Prostate gland (tissue), 2 donors: ENCODE data around the gene STX16. TPM values are rescaled to one million over a fixed set of nuclear protein-coding genes. Genes with fewer than 3 reads are reported as not detected.
A peak's percentile ranks its signal among the peaks of the same experiment; 100 is the strongest.

Source experiments
- DNase-seq: peaks from one replicate; pipeline ENCODE4 v3.0.0-alpha.2; 2019; ENCODE audit warnings: low spot score
- H3K27ac ChIP-seq, 2 donors: fragments of 200-600 bp; sonication (generic); 2 replicates each; pipeline ENCODE4 v1.5.1; 2017 to 2019
- H3K27me3 ChIP-seq: fragments of 200-600 bp; sonication (generic); replicated peaks from 2 replicates; pipeline ENCODE4 v1.5.1; 2019; ENCODE audit not compliant: insufficient read depth
- H3K36me3 ChIP-seq, 2 donors: fragments of 200-600 bp; sonication (generic); 1 replicate in 1 of 2; 2 replicates in 1 of 2; pipeline versions ENCODE4 v1.5.1 to v1.8.1; 2017 to 2019
- H3K4me1 ChIP-seq: fragments of 200-600 bp; sonication (generic); replicated peaks from 2 replicates; pipeline ENCODE4 v1.5.1; 2019
- H3K4me3 ChIP-seq, 2 donors: fragments of 200-600 bp; sonication (generic); 2 replicates each; pipeline ENCODE4 v1.5.1; 2017 to 2019
- H3K9me3 ChIP-seq: fragments of 200-600 bp; sonication (generic); 2 replicates; pipeline ENCODE4 v1.5.1; 2017
- CTCF ChIP-seq, 4 experiments: fragments of 200-600 bp in 2 of 4; fragments of 450-650 bp in 2 of 4; sonication (generic) in 2 of 4; IDR thresholded peaks; 1 replicate in 3 of 4; 2 replicates in 1 of 4; pipeline ENCODE4 v1.5.1; 2016 to 2019; ENCODE audit warnings: antibody characterized with exemption in 4 of 4, mild to moderate bottlenecking in 2 of 4, moderate library complexity in 2 of 4
- POLR2A ChIP-seq: fragments of 450-650 bp; IDR thresholded peaks from one replicate; pipeline ENCODE4 v1.6.1; 2016; ENCODE audit warnings: antibody characterized with exemption, mild to moderate bottlenecking
- POLR2AphosphoS5 ChIP-seq: sonication (generic); formaldehyde crosslinking; IDR thresholded peaks from one replicate; pipeline ENCODE4 v1.6.1; 2017; ENCODE audit warnings: antibody characterized with exemption
- WGBS: methylation state at CpG from one replicate; pipeline ENCODE4 v1.1.5; 2018; 5-methylcytosine and 5-hydroxymethylcytosine counted together
- intact Hi-C: fragments of 100-400 bp; cut with DNase I; formaldehyde crosslinking; loops from one replicate; pipeline ENCODE4 v1.14.2; 2022
- total RNA-seq, 2 donors: library from RNA; depleted of rRNA; stranded (reverse); fragments of >200 nt; gene quantifications; one replicate each; pipeline ENCODE4 v1.1.0, GENCODE V29; 2016

Gene STX16
- total RNA-seq, 2 donors from 2014 or later, result 34.3 to 115 TPM

DNA sequence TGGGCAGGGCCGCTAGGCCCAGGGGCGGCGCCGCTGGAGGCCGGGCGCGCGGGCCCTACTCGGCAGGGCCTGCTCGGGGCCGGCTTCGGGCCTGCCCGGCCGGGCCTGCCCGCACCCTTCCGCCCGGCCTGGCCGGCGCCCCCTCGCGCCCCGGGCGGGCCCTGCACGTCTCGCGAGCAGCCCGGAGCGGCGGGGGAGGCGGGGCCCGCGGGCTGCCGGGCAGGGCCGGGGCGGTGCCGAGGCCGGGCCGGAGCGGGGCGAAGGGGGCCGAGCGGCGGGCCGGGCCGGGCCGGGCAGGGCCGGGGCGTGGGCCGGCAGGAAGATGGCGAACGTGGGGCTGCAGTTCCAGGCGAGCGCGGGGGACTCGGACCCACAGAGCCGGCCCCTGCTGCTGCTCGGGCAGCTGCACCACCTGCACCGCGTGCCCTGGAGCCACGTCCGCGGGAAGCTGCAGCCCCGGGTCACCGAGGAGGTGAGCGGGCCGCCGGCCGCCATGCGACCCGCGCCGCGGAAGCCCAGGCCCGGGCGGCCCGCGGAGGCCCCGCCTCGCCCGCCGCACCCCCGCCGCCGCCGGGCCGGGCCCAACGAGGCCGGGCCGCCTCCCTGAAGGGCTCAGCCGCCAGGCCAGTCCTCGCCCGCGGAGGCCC is 41.6 kb downstream of the STX16 start, which contains the start of gene NPEPL1:
Gene NPEPL1, plus strand, starts transcription at position 222 of the 647 bp plus-strand sequence. Its CDS starts 101 bp downstream, at position 323.
- WGBS, result 4% methylated on average over 11 of the region's 93 CpGs
- Histone ChIP-seq H3K4me1 (peaks cover 8% of the 10 kb centered on the region), H3K27ac (peak within 1 kb of the TSS; percentile 68 to 74), H3K4me3 (peak within 1 kb of the TSS; percentile 39 to 41), H3K9me3 (no peaks in the 10 kb centered on the region), H3K36me3 (peaks cover 0 to 4% of the 10 kb centered on the region in 2 donors), H3K27me3 (no peaks in the 10 kb centered on the region)
- TF ChIP-seq POLR2AphosphoS5 (no peak), CTCF (IDR thresholded peaks at IDR 0.05) (peak in 1 of 4 experiments; percentile 30)
- DNase-seq, result peak; percentile 44
- intact Hi-C loops, result loop anchor here (2.0 to 10.0 kb wide), 3 partner anchors 42 to 458 kb away; partner anchors contain the start of gene STX16

DNA sequence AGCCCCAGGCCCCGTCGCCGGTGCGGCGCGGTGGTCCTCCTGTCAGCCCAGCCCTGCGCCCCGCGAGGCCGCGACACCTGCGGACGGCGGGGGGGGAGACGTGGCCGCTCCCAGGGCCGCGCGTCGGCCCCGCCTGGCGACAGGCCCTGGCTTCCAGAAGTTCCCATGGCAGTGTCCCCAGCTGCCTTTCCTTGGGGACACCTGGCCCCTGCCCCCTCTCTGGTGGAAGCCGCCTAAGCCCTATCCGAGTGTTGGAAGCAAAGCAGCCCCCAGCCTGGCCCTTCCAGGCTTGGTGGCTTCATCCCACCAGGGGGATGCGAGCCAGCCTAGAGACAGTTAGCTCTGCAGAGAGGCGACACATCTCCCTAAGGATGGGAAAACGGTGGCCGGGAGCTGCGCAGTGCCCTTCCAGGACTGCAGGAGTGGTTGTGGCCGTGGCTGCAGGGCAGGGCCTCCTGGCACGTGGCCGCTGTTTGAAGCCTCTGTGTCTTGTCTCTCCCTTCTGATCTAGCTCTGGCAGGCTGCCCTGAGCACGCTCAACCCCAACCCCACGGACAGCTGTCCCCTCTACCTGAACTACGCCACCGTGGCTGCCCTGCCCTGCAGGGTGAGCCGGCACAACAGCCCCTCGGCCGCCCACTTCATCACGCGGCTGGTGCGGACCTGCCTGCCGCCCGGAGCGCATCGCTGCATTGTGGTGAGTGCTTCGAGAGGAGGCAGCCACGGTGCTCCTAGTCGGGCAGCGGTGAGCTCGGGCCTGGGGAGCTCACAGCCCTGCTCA is 42.3 kb downstream of the STX16 start:
- H3K4me1 ChIP-seq, result peaks cover 8% of the 10 kb centered on the region
- DNase-seq, result no peak

DNA sequence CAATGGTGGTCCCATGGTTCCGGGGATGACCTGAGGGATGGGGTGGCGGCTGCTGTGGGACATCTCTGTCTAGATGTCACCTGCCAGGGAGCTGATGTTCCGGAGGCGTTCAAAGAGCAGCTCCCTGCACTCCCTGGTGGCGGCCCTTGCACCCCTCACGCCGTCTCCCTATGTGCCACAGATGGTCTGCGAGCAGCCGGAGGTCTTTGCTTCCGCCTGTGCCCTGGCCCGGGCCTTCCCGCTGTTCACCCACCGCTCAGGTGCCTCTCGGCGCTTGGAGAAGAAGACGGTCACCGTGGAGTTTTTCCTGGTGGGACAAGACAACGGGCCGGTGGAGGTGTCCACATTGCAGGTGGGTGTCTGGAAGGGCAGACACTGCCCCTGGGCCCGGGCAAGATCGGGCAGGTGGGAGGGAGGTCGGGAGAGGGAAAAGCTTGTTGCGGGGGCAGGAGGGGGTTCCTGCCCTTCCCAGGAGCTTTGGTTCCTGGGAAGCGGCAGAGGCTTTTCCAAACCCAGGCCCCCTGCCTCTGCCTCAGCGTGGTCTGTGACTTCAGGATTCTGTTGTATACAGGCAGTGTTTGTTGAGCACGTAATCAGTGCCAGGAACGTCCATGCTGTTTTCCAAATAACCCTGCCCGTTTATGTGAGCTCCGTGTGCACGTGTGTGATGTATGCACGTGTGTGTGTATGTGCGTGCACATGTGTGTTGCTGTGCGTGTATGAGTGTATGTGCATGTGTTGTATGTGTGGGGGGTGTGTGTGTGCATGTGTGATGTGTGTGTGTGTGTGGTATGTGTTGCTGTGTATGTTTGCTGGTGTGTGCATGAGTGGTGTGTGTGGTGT is 43.4 kb downstream of the STX16 start:
- TF ChIP-seq POLR2AphosphoS5, result no peak
- TF ChIP-seq POLR2A, result no peak
- TF ChIP-seq CTCF (IDR thresholded peaks at IDR 0.05), result no peak
- peaks cover 0 to 4% of the 10 kb centered on the region in 2 donors for H3K36me3 ChIP-seq
- no peak overlapping the region for H3K4me3 ChIP-seq
- H3K27me3 ChIP-seq, result no peaks in the 10 kb centered on the region
- peaks cover 8% of the 10 kb centered on the region for H3K4me1 ChIP-seq
- intact Hi-C loops, result loop anchor here (5.0 to 10.0 kb wide), 2 partner anchors 212 to 460 kb away; no protein-coding TSS in a partner anchor
- DNase-seq, result no peak
- no peak overlapping the region for H3K27ac ChIP-seq
- WGBS, result 95% methylated on average over 33 of the region's 33 CpGs
- H3K9me3 ChIP-seq, result no peaks in the 10 kb centered on the region

More for the DNA sequence above, 42.3 kb downstream of the STX16 start:
- Histone ChIP-seq H3K27me3 (no peaks in the 10 kb centered on the region), H3K9me3 (no peaks in the 10 kb centered on the region), H3K27ac (peak overlapping the region; percentile 50 to 60), H3K36me3 (peaks cover 0 to 4% of the 10 kb centered on the region in 2 donors), H3K4me3 (peak overlapping the region; percentile 39 to 41)
- TF ChIP-seq POLR2A (no peak), POLR2AphosphoS5 (no peak), CTCF (IDR thresholded peaks at IDR 0.05) (no peak)
- 38% methylated on average over 37 of the region's 51 CpGs for WGBS
- intact Hi-C loops, result loop anchor here (2.0 to 10.0 kb wide), 3 partner anchors 43 to 459 kb away; partner anchors contain the start of gene STX16

GRCh38 chr20:58695084-58695722 is 44.1 kb downstream of the STX16 start:
- 91% methylated on average over 9 of the region's 9 CpGs for WGBS
- Histone ChIP-seq H3K36me3 (peaks cover 0 to 4% of the 10 kb centered on the region in 2 donors), H3K4me3 (no peak overlapping the region), H3K27ac (no peak overlapping the region), H3K4me1 (peaks cover 8% of the 10 kb centered on the region), H3K27me3 (no peaks in the 10 kb centered on the region), H3K9me3 (no peaks in the 10 kb centered on the region)
- intact Hi-C loops, result loop anchor here (10.0 kb wide), 1 partner anchor 460 kb away; no protein-coding TSS in a partner anchor
- DNase-seq, result no peak
- TF ChIP-seq POLR2A, result no peak
- TF ChIP-seq POLR2AphosphoS5, result no peak
